Activated naive CD4-positive, alpha-beta T cell treated with Interleukin-2 at 50 U/mL for 16 hours (primary cell): Measurements from ENCODE around the gene LMNTD1.
"Not testable (repeated sequence)": the region's sequence is repeated elsewhere in the genome, so short reads cannot be mapped to it uniquely, and the experiment has no call there.

Source experiments
- DNase-seq: peaks from one replicate; pipeline ENCODE4 v3.0.0-alpha.2; 2020

LMNTD1 gene, protein sequence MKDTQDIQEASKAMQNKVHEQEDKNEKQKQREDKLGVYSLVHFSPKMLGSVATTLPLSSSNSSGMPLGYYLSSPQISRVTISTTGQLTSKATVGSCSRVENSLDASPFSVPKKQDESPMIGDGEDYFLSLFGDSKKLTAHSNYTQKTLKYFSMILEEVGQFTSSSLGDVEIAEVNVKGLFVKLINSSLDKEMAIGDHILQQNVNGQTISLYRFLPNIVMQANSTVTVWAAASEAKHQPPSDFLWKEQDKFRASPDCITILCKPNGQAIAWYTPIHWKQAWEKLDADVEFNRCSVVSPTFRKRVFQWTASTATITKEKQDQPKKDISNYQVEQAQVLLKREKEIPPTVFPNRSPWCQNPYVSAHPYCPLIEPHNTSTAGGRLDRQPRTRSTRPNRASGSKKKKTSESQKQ

GRCh38 chr12:25553098-25553497 is at the start of gene LMNTD1:
Gene LMNTD1, minus strand, starts transcription at chr12:25553283. Its CDS starts 324 bp downstream, at chr12:25552959.
- DNase-seq: no peak

- no peak for DNase-seq
Measured at GRCh38 chr12:25598956-25599355, 45.9 kb upstream of the LMNTD1 start.

DNA sequence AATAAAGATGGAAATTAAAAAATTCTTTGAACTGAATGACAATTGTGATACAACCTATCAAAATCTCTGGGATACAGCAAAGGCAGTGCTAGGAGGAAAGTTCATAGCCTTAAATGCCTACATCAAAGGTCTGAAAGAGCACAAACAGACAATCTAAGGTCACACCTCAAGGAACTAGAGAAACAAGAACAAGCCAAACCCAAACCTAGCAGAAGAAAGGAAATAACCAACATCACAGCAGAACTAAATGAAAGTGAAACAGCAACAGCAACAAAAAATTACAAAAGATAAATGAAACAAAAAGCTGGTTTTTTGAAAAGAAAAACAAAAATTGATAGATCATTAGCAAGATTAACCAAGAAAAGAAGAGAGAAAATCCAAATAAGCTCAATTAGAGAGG is 42.4 kb upstream of the LMNTD1 start:
- DNase-seq: not testable (repeated sequence)

GRCh38 chr12:25594376-25594775 is 41.3 kb upstream of the LMNTD1 start:
- DNase-seq: no peak

- DNase-seq: no peak
Measured at GRCh38 chr12:25592725-25593495, 39.8 kb upstream of the LMNTD1 start.

- no peak for DNase-seq
Measured at GRCh38 chr12:25591144-25591543, 38.1 kb upstream of the LMNTD1 start.

- no peak for DNase-seq
Measured at GRCh38 chr12:25590011-25590721, 37.1 kb upstream of the LMNTD1 start.

DNA sequence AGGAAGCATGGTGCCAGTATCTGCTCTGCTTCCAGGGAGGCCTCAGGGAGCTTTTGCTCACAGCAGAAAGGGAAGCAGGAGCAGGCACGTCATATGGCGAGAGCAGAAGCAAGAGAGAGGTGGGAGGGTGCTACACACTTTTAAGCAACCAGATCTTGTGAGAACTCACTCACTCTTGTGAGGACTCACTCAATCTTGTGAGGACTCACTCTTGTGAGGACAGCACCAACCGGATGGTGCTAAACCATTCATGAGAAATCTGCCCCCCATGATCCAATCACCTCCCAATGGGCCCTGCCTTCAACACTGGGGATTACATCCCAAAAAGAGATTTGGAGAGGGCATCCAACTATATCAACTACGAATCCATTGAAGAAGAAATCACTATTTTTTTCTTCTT is 34.3 kb upstream of the LMNTD1 start:
- DNase-seq: no peak

- DNase-seq: no peak
Measured at GRCh38 chr12:25585662-25586061, 32.6 kb upstream of the LMNTD1 start.

GRCh38 chr12:25585021-25585523 is 32.0 kb upstream of the LMNTD1 start:
- DNase-seq: no peak

- no peak for DNase-seq
Measured at GRCh38 chr12:25584596-25584995, 31.5 kb upstream of the LMNTD1 start.

DNA sequence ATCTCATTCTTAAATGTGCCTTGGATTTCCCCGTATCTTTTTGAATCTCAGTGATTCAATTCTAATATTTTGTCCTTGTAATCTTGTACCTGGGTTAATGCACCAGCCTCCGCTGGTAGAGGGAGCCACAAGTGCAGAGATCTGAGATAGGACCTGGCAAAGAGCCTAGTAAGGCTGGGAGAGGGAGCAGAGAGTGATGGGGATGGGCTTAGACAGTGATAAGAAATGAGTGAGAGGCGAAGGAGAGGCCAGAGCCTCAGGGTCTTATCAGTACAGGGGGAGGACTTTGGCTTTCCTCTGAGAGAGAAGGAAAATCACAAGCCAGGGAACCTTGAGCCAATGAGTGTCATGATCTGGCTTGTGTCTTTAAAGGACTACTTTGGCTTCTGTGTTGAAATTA is 30.5 kb upstream of the LMNTD1 start:
- no peak for DNase-seq

GRCh38 chr12:25581067-25581466 is 28.0 kb upstream of the LMNTD1 start:
- DNase-seq: no peak

GRCh38 chr12:25578411-25579143 is 25.5 kb upstream of the LMNTD1 start:
- DNase-seq: no peak

GRCh38 chr12:25574761-25575160 is 21.7 kb upstream of the LMNTD1 start:
- DNase-seq: no peak

GRCh38 chr12:25573346-25573745 is 20.3 kb upstream of the LMNTD1 start:
- DNase-seq: no peak

- no peak for DNase-seq
Measured at GRCh38 chr12:25570418-25570817, 17.3 kb upstream of the LMNTD1 start.

DNA sequence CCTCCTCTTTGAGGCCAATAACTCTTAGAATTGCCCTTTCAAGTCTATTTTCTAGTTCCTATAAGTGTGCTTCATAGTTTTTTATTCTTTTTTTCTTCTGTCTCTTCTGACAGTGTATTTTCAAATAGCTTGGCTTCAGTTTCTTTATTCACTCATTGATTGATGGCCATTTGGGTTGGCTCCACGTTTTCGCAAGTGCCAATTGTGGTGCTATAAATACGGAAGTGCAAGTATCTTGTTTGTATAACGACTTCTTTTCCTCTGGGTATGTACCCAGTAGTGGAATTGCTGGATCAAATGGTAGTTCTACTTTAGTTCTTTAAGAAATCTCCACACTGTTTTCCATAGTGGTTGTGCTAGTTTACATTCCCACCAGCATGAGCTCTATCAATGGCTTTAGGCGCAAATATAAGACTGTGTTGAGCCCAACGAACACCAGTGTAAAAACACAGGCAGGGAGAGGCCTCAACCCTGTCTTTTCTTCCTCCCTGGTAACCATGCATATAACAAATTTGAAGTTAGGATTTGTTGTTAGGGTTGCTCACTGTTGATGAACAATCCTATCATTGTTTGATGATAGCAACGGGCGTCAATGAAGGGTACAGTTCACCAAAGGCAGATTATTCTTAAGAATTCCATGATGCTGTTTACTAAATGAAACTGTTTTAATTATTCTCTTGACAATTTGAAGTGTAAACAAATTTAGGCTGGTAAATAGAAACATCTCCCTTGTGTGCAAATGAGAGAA is 13.3 kb upstream of the LMNTD1 start:
- no peak for DNase-seq

DNA sequence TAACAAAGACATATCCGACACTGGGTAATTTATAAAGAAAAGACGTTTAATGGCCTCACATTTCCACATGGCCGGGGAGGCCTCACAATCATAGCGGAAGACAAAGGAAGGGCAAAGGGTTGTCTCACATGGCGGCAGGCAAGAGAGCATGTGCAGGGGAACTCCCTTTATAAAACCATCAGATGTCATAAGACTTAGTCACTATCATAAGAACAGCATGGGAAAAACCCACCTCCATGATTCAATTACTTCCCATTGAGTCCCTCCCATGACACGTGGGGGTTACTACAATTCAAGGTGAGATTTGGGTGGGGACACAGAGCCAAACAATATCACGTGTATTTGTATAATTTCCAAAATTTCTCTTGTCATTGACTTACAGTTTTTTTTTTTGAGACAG is 5.5 kb upstream of the LMNTD1 start:
- no peak for DNase-seq

DNA sequence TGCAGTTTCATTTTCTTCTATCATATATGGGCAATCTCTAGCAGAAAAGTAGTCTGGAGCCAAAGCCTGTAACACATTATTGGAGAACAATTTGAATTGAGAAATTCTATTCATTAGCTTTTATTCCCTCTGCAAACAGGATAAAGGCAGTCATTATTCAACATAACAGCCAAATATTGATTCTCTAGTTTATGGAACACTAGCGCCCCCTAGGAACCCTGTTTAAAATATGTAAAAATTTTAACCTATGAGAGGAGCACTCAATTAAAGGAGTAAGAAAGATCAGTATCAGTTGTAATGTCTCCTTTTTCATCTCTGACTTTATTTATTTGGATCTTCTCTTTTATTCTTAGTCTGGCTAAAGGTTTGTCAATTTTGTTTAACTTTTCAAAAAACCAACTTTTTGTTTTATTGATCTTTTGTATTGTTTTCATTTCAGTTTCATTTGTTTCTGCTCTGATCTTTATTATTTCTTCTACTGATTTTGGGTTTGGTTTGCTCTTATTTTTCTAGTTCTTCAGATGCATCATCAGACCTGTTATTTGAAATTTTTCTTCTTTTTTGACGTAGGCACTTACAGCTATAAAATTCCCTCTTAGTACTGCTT is 4.8 kb upstream of the LMNTD1 start:
- DNase-seq: no peak

DNA sequence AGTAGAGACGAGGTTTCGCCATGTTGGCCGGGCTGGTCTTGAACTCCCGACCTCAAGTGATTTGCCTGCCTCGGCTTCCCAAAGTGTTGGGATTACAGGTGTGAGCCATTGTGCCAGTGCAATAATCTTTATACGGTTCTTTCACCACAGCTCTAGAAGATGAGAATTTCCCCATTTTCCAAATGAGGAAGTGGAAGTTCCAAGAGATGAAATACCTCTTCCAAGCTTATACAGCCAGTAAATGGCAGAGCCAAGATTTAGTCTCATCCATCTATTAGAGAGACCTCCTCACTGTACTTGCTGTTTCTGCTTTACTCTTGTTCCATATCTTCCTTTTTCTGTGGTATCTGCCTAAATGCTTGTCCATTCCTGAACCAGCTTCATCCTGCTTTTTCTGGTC is 3.1 kb upstream of the LMNTD1 start:
- no peak for DNase-seq
